ENCODE data around the gene CAPSL.
"Not testable (repeated sequence)": the region's sequence is repeated elsewhere in the genome, so short reads cannot be mapped to it uniquely, and the experiment has no call there.

CAPSL gene

DNA sequence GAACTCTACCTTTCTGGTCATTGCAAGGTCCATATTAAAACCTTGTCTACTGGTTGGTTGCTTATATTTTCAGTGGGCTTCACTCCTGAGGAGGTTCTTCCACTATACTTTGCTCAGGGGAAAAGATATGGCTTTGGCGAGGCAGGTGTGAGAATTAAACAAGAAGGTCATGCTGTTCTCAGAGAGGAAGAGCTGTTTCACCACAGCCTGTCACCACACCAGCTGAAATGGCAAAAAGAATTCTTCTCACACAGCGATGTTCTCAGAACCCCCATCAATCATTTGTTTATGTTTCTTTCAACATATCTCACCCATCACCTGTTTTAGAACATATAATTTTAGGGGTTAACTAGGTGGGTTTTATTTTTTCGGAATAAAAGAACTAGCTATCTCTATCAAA lies 38.6 kb downstream of the CAPSL start:
- H3K4me3 ChIP-seq (ENCODE audit: low read length) = no peak overlapping the region
- DNase-seq (ENCODE audit: low read depth) = no peak
- TF ChIP-seq, protein P1, sequence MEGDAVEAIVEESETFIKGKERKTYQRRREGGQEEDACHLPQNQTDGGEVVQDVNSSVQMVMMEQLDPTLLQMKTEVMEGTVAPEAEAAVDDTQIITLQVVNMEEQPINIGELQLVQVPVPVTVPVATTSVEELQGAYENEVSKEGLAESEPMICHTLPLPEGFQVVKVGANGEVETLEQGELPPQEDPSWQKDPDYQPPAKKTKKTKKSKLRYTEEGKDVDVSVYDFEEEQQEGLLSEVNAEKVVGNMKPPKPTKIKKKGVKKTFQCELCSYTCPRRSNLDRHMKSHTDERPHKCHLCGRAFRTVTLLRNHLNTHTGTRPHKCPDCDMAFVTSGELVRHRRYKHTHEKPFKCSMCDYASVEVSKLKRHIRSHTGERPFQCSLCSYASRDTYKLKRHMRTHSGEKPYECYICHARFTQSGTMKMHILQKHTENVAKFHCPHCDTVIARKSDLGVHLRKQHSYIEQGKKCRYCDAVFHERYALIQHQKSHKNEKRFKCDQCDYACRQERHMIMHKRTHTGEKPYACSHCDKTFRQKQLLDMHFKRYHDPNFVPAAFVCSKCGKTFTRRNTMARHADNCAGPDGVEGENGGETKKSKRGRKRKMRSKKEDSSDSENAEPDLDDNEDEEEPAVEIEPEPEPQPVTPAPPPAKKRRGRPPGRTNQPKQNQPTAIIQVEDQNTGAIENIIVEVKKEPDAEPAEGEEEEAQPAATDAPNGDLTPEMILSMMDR (conservative IDR thresholded peaks at IDR 0.05; ENCODE audit: low read length) = no peak

DNA sequence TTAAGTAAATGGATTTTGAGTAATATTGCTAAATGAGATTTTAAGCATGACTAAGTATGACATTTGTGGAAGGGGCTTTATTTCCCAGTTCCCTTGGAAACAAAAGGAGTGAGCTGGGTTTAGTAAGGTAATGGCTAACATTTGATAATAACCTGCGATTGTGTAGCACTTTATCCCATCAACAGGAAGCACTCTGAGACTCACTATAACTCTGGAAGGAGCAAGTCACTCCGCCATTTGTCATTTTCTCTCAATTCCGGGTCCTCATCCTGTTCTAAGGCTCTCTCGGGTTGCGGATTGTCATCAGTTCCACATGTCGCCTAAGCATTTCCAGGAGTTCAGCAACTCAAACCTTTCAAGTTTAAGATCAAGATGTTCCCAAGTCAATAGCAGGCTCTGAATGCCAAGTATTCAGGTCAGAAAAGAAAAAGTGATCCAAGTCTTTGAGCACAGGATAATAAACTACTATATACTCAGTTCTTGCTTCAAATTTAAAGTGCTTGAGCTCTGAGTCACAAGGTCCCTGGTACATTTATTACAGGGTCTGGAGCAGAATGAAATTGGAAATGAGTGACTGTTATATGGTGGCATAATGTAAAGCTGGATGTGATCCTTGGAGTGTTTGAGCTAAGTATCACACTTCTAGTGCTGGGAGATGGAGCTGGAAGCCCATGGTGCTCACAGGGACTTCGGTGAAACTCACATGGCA lies 39.3 kb downstream of the CAPSL start:
- TF ChIP-seq, protein P1 (conservative IDR thresholded peaks at IDR 0.05; ENCODE audit: low read length) = no peak
- DNase-seq (ENCODE audit: low read depth) = no peak
- H3K4me3 ChIP-seq (ENCODE audit: low read length) = no peak overlapping the region

DNA sequence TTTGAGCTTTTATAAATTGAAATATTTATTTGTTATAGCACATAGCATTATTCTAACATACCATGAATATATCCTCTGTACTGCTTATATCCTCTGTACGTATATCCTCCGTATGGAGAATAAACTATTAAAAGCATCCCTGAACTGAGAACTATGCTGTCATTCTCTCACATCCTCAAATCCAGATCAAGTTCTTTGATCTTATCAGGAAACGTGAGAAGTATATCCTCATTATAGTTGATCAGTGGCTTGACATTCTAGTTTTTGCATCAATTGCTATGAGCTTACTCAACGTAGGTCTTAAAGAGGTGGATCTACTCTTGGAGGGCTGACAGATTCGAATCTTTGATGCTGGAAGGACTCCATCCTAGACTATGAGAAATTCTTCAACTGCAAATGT lies 44.3 kb downstream of the CAPSL start:
- no peak overlapping the region for H3K4me3 ChIP-seq (ENCODE audit: low read length)
- TF ChIP-seq, protein P1 (conservative IDR thresholded peaks at IDR 0.05; ENCODE audit: low read length) = no peak
- DNase-seq (ENCODE audit: low read depth) = no peak

DNA sequence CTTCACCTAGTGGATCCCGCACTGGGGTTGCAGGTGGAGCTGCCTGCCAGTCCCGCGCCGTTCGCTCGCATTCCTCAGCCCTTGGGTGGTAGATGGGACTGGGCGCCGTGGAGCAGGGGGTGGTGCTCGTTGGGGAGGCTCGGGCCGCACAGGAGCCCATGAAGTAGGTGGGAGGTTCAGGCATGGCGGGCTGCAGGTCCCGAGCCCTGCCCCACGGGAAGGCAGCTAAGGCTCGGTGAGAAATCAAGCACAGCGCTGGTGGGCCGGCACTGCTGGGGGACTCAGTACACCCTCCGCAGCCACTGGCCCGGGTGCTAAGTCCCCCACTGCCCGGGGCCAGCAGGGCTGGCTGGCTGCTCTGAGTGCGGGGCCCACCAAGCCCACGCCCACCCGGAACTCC lies 45.6 kb downstream of the CAPSL start:
- DNase-seq (ENCODE audit: low read depth); H3K4me3 ChIP-seq (ENCODE audit: low read length): not testable (repeated sequence)

DNA sequence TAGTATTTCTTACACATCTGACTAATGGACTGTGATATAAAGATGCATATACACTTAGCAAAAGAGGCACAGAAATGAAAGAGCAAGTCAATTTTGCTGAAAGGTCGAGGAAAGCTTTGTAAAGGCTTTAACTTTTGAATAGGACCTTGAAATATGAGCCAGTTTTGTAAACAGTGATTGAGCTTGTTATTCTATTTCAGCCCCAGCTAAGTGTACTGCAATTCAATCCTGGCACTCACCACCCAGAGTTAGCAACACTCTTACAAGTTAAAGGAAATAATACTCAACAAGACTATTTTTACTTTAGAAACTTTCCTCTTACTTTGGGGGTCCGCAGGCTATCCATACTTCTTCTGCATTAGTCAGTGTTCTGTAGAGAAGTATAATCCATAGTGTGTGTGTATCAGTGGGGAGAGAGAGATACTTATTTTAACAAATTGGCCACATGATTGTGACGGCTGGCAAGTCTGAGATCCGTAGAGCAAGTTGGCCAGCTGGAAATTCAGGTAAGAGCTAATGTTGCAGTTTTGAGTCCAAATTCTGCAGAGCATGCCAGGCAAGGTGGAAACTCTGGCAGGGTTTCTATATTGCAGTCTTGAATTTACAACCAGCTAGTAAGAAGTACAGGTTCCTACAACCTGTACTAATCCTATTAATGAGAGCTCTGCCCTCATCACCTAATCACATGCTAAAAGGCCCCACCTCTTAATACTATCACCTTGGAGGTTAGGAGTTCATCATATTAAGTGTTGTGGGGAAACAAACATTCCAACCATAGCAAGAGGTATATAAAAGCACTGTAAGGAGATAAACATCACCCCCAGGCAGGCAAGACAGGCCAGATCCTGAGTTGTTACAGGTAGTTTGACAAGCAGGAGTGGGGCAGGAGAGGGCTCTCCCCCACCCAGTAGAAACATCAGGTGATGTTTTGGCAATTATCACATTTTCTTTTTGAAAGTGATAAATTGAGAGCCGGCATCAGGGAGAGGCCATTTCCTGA lies 48.1 kb downstream of the CAPSL start:
- TF ChIP-seq, protein P1 (conservative IDR thresholded peaks at IDR 0.05; ENCODE audit: low read length) = no peak
- DNase-seq (ENCODE audit: low read depth) = no peak

DNA sequence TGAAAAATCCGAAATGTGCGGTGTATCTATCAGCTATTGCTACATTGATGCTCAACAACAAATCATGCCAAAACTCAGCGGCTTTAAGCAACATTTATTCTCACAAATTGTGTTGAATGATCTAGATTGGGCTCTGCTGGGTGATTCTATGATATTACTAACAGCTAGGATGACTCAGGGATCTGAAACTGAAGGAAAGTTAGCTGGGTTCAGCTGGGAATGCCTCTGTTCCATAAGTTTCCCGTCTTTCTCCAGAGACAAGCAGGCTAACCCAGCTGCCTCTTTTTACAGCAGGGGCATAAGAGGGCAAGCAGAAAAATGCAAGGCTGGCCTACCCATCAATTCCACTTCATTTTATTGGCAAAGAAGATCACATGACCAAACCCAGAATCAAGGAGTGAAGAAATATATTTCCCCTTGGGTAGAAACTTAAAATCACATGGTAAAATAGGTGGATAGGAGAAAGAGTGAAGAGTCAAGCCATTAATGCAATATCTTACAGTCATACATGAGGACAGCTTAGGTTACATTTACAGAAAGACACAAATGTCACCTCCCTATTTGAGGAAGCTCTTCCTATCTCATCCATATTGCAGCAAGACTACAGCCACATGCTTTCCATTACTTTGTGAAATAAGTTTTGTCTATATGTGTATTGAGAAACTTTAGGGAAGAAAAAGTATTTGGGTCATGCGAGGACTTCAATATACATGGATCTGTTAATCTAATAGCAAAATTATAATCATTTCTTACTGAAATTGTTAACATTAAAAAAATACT lies 50.9 kb downstream of the CAPSL start:
- no peak overlapping the region for H3K4me3 ChIP-seq (ENCODE audit: low read length)
- no peak for DNase-seq (ENCODE audit: low read depth)
- TF ChIP-seq, protein P1 (conservative IDR thresholded peaks at IDR 0.05; ENCODE audit: low read length) = no peak

More for the DNA sequence above, 48.1 kb downstream of the CAPSL start:
- H3K4me3 ChIP-seq (ENCODE audit: low read length) = no peak overlapping the region

DNA sequence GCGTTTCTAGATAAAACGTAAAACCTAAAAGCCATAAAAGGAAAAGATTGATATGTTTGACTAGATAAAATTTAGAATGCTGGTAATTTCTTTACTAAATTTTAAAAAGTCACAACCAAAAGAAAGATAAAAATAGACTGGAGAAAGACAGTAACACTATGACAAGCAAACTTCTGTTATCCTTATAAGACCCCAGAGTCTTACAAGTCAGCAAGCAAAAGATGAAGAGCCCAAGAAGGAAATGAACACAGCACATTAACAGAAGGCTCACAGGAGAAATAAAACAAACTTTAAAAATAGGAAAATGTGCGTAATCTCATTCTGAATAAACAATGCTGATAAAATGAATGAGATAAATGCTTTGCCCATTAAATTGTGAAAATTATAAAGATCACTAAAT lies 52.0 kb downstream of the CAPSL start:
- TF ChIP-seq, protein P1 (conservative IDR thresholded peaks at IDR 0.05; ENCODE audit: low read length) = no peak
- no peak for DNase-seq (ENCODE audit: low read depth)
- H3K4me3 ChIP-seq (ENCODE audit: low read length) = no peak overlapping the region

Data from AG10803 (cell line).